Measurements from ENCODE around the gene GTF2E1.
"Not testable (repeated sequence)": the region's sequence is repeated elsewhere in the genome, so short reads cannot be mapped to it uniquely, and the experiment has no call there.

DNA sequence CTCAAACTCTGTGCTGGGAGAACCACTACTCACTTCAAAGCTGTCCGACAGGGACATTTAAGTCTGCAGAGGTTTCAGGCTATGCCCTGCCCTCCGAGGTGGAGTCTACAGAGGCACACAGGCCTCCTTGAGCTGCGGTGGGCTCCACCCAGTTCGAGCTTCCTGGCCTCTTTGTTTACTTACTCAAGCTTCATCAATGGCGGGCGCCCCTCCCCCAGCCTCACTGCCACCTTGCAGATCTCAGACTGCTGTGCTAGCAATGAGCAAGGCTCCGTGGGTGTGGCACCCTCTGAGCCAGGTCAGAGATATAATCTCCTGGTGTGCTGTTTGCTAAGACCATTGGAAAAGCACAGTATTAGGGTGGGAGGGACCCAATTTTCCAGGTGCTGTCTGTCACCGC is 4.5 kb upstream of the GTF2E1 start:
- TF ChIP-seq SP1 (IDR thresholded peaks at IDR 0.05); L3MBTL2 (conservative IDR thresholded peaks at IDR 0.05): not testable (repeated sequence)
